Naive thymus-derived CD4-positive, alpha-beta T cell (primary cell): ENCODE measurements around the gene PRG3. TPM values are rescaled to one million over a fixed set of nuclear protein-coding genes. Genes with fewer than 3 reads are reported as not detected.

Source experiments
- ATAC-seq: fragments of 150-1000 bp; cut with Tn5 transposase; 2 replicates; pipeline ENCODE4 v1.10.0; 2021; ENCODE audit warnings: mild to moderate bottlenecking, moderate library complexity
- CTCF ChIA-PET: fragments of 350-600 bp; sonication (Branson Sonifier 250); formaldehyde crosslinking; loops from one replicate; lab custom pipeline; 2021; ENCODE audit warnings: antibody characterized with exemption; lab: Charles Lee
- POLR2A ChIA-PET: fragments of 350-600 bp; sonication (Branson Sonifier 250); formaldehyde crosslinking; loops from one replicate; lab custom pipeline; 2021; ENCODE audit warnings: antibody characterized with exemption, inconsistent platforms; lab: Charles Lee
- DNase-seq, 9 donors: peaks; one replicate each; pipeline versions ENCODE4 v3.0.0 to v3.0.0-alpha.2; 2020 to 2022; ENCODE audit warnings: mixed read lengths in 1 of 9
- H3K27ac ChIP-seq: one replicate; pipeline ENCODE4 v1.7.0; 2013; ENCODE audit warnings: mild to moderate bottlenecking, low read depth, low read length, moderate library complexity
- H3K27me3 ChIP-seq, 2 donors: one replicate each; pipeline ENCODE4 v1.7.0; 2013; ENCODE audit warnings: low read length in 2 of 2, mild to moderate bottlenecking in 2 of 2, moderate library complexity in 2 of 2; ENCODE audit not compliant: control insufficient read depth in 2 of 2, insufficient read depth in 2 of 2
- H3K36me3 ChIP-seq, 3 experiments: 1 replicate in 2 of 3; 2 replicates in 1 of 3; pipeline ENCODE4 v1.7.0; 2013; ENCODE audit warnings: low read length in 3 of 3, mild to moderate bottlenecking in 3 of 3, moderate library complexity in 1 of 3; ENCODE audit not compliant: insufficient read depth in 3 of 3, control insufficient read depth in 2 of 3
- H3K4me1 ChIP-seq, 2 donors: one replicate each; pipeline ENCODE4 v1.7.0; 2013; ENCODE audit warnings: low read length in 2 of 2, mild to moderate bottlenecking in 2 of 2, moderate library complexity in 1 of 2; ENCODE audit not compliant: control insufficient read depth in 2 of 2, insufficient read depth in 2 of 2
- H3K4me3 ChIP-seq: 2 replicates; pipeline ENCODE4 v1.7.0; 2013; ENCODE audit warnings: mild to moderate bottlenecking, low read length
- H3K9me3 ChIP-seq, 3 experiments: 1 replicate in 2 of 3; 2 replicates in 1 of 3; pipeline ENCODE4 v1.7.0; 2013; ENCODE audit warnings: low read length in 3 of 3; ENCODE audit not compliant: control insufficient read depth in 2 of 3
- H3K27ac Mint-ChIP-seq, 9 donors: one replicate each; pipeline ENCODE4 v1.8.0; 2020 to 2022; ENCODE audit warnings: mixed read lengths in 9 of 9, mild to moderate bottlenecking in 8 of 9, moderate library complexity in 5 of 9, inconsistent platforms in 2 of 9
- H3K27me3 Mint-ChIP-seq, 5 donors: one replicate each; pipeline ENCODE4 v1.8.0; 2021 to 2022; ENCODE audit warnings: mixed read lengths in 5 of 5, mild to moderate bottlenecking in 1 of 5
- H3K36me3 Mint-ChIP-seq, 5 donors: one replicate each; pipeline ENCODE4 v1.8.0; 2020 to 2022; ENCODE audit warnings: mixed read lengths in 5 of 5, mild to moderate bottlenecking in 3 of 5, inconsistent platforms in 1 of 5
- H3K4me1 Mint-ChIP-seq, 7 donors: one replicate each; pipeline ENCODE4 v1.8.0; 2020 to 2022; ENCODE audit warnings: mixed read lengths in 7 of 7, mild to moderate bottlenecking in 3 of 7, inconsistent platforms in 1 of 7
- H3K4me3 Mint-ChIP-seq, 10 donors: one replicate each; pipeline ENCODE4 v1.8.0; 2020 to 2022; ENCODE audit warnings: mild to moderate bottlenecking in 10 of 10, mixed read lengths in 10 of 10, moderate library complexity in 6 of 10, inconsistent platforms in 2 of 10
- H3K9me3 Mint-ChIP-seq, 11 donors: one replicate each; pipeline ENCODE4 v1.8.0; 2020 to 2022; ENCODE audit warnings: mixed read lengths in 11 of 11, mild to moderate bottlenecking in 4 of 11, inconsistent platforms in 1 of 11, moderate library complexity in 1 of 11
- intact Hi-C, 2 donors: fragments of 100-400 bp; cut with micrococcal nuclease; formaldehyde crosslinking; loops; one replicate each; pipeline ENCODE4 v1.15.1; 2023
- polyA plus RNA-seq, 2 donors: library from polyadenylated mRNA; unstranded; fragments of 300-500 nt; fragmentation: Illumina TruSeq; gene quantifications; one replicate each; pipeline ENCODE4 v1.2.3, GENCODE V29; 2021
- total RNA-seq, 6 experiments: library from RNA in 5 of 6; stranded (reverse) in 5 of 6; gene quantifications; 1 replicate in 5 of 6; 2 replicates in 1 of 6; pipeline ENCODE4 v1.2.3 and lab custom pipeline; 2021 to 2026

PRG3 gene
- total and polyA plus RNA-seq, 7 experiments from 2014 or later: not detected

GRCh38 chr11:57426439-57426928 is 45.5 kb upstream of the PRG3 start:
- ChIA-PET POLR2A (interaction anchor here (0.6 to 1.4 kb wide), 4 partner anchors 10 to 96 kb away, joined by 3 to 5 read pairs (median 3); no protein-coding TSS in a partner anchor), CTCF (interaction anchor here (4.0 kb wide), 1 partner anchor 31 kb away, joined by 17 read pairs; no protein-coding TSS in a partner anchor)
- Histone ChIP-seq H3K27ac (peak overlapping the region; percentile 62), H3K27me3 (no peaks in the 10 kb centered on the region), H3K4me3 (peak overlapping the region; percentile 56), H3K4me1 (peaks cover 24 to 42% of the 10 kb centered on the region in 2 donors), H3K36me3 (peaks cover 0 to 5% (median 0%) of the 10 kb centered on the region in 3 experiments), H3K9me3 (no peaks in the 10 kb centered on the region)
- no peaks in the 10 kb centered on the region for H3K9me3 Mint-ChIP-seq
- peak overlapping the region; percentile 52 to 93 (median 79) for H3K27ac Mint-ChIP-seq
- peaks cover 0 to 24% (median 0%) of the 10 kb centered on the region in 5 donors for H3K27me3 Mint-ChIP-seq
- H3K36me3 Mint-ChIP-seq: peaks cover 0 to 23% (median 13%) of the 10 kb centered on the region in 5 donors
- ATAC-seq: no peak
- DNase-seq: peak in 1 of 9 donors; percentile 4
- intact Hi-C loops: loop anchor here (2.0 to 10.0 kb wide), 6 partner anchors 32 to 1148 kb away; partner anchors contain the start of genes CLP1 (in 1 of the 2), LPXN (in 1 of the 2), P2RX3 (in 1 of the 2) and SSRP1 (in 1 of the 2)
- H3K4me3 Mint-ChIP-seq: peak overlapping the region; percentile 83 to 92 (median 89)
- peaks cover 40 to 56% (median 50%) of the 10 kb centered on the region in 7 donors for H3K4me1 Mint-ChIP-seq

- H3K4me3 Mint-ChIP-seq: peak overlapping the region; percentile 83 to 92 (median 89)
- H3K27me3 ChIP-seq: no peaks in the 10 kb centered on the region
- no peaks in the 10 kb centered on the region for H3K9me3 Mint-ChIP-seq
- H3K9me3 ChIP-seq: no peaks in the 10 kb centered on the region
- H3K4me1 Mint-ChIP-seq: peaks cover 40 to 56% (median 50%) of the 10 kb centered on the region in 7 donors
- intact Hi-C loops: loop anchor here (1.0 to 10.0 kb wide), 11 partner anchors 31 to 1153 kb away; partner anchors contain the start of genes ZFP91 (in 2 of the 2), CLP1 (in 1 of the 2), LPXN (in 1 of the 2) and MED19 (in 1 of the 2)
- peaks cover 24 to 45% of the 10 kb centered on the region in 2 donors for H3K4me1 ChIP-seq
- peaks cover 0 to 5% (median 0%) of the 10 kb centered on the region in 3 experiments for H3K36me3 ChIP-seq
- ChIA-PET CTCF (interaction anchor here (4.0 kb wide), 1 partner anchor 32 kb away, joined by 17 read pairs; no protein-coding TSS in a partner anchor), POLR2A (interaction anchor here (0.6 to 1.4 kb wide), 6 partner anchors 11 to 95 kb away, joined by 3 to 5 read pairs (median 4); partner anchors contain the start of gene SLC43A1)
- peak overlapping the region; percentile 52 for H3K27ac ChIP-seq
- peak overlapping the region; percentile 79 to 93 (median 91) for H3K27ac Mint-ChIP-seq
- H3K27me3 Mint-ChIP-seq: peaks cover 0 to 24% (median 0%) of the 10 kb centered on the region in 5 donors
- ATAC-seq: no peak
- H3K36me3 Mint-ChIP-seq: peaks cover 0 to 23% (median 13%) of the 10 kb centered on the region in 5 donors
- peak overlapping the region; percentile 56 for H3K4me3 ChIP-seq
- no peak for DNase-seq
Observed at GRCh38 chr11:57425565-57426438, 44.9 kb upstream of the PRG3 start.

GRCh38 chr11:57424792-57425564 is 44.0 kb upstream of the PRG3 start:
- no peaks in the 10 kb centered on the region for H3K27me3 ChIP-seq
- DNase-seq (peak; percentile 25 to 83 (median 62)), ATAC-seq (peak; percentile 90)
- H3K9me3 ChIP-seq: no peaks in the 10 kb centered on the region
- Mint-ChIP-seq H3K27ac (peak overlapping the region; percentile 84 to 93 (median 91)), H3K9me3 (no peaks in the 10 kb centered on the region), H3K36me3 (peaks cover 0 to 27% (median 20%) of the 10 kb centered on the region in 5 donors), H3K4me1 (peaks cover 40 to 56% (median 50%) of the 10 kb centered on the region in 7 donors), H3K27me3 (peaks cover 0 to 24% (median 0%) of the 10 kb centered on the region in 5 donors), H3K4me3 (peak overlapping the region; percentile 83 to 92 (median 89))
- peaks cover 24 to 45% of the 10 kb centered on the region in 2 donors for H3K4me1 ChIP-seq
- intact Hi-C loops: loop anchor here (1.0 to 10.0 kb wide), 11 partner anchors 32 to 1154 kb away; partner anchors contain the start of genes ZFP91 (in 2 of the 2), CLP1 (in 1 of the 2), LPXN (in 1 of the 2) and MED19 (in 1 of the 2)
- H3K36me3 ChIP-seq: peaks cover 0 to 5% (median 0%) of the 10 kb centered on the region in 3 experiments
- POLR2A ChIA-PET: interaction anchor here (1.2 to 1.4 kb wide), 3 partner anchors 44 to 90 kb away, joined by 3 to 4 read pairs (median 4); partner anchors contain the start of gene SLC43A1
- H3K4me3 ChIP-seq: peak overlapping the region; percentile 56
- peak overlapping the region; percentile 52 for H3K27ac ChIP-seq
- CTCF ChIA-PET: interaction anchor here (1.3 to 4.0 kb wide), 2 partner anchors 32 to 33 kb away, joined by 7 to 17 read pairs; no protein-coding TSS in a partner anchor

GRCh38 chr11:57424137-57424791 is 43.3 kb upstream of the PRG3 start:
- intact Hi-C loops: loop anchor here (1.0 to 10.0 kb wide), 3 partner anchors 79 to 1155 kb away; partner anchors contain the start of genes ZFP91 (in 2 of the 2) and LPXN (in 1 of the 2)
- peak overlapping the region; percentile 52 for H3K27ac ChIP-seq
- peaks cover 40 to 56% (median 50%) of the 10 kb centered on the region in 7 donors for H3K4me1 Mint-ChIP-seq
- peak overlapping the region; percentile 21 to 92 (median 88) for H3K4me3 Mint-ChIP-seq
- peak overlapping the region; percentile 56 for H3K4me3 ChIP-seq
- peaks cover 0 to 18% (median 0%) of the 10 kb centered on the region in 5 donors for H3K27me3 Mint-ChIP-seq
- H3K27me3 ChIP-seq: no peaks in the 10 kb centered on the region
- no peak for DNase-seq
- no peaks in the 10 kb centered on the region for H3K9me3 Mint-ChIP-seq
- H3K36me3 ChIP-seq: peaks cover 0 to 5% (median 0%) of the 10 kb centered on the region in 3 experiments
- H3K4me1 ChIP-seq: peaks cover 24 to 45% of the 10 kb centered on the region in 2 donors
- peaks cover 0 to 30% (median 21%) of the 10 kb centered on the region in 5 donors for H3K36me3 Mint-ChIP-seq
- no peak for ATAC-seq
- peak overlapping the region; percentile 84 to 93 (median 90) for H3K27ac Mint-ChIP-seq
- POLR2A ChIA-PET: interaction anchor here (1.2 kb wide), 2 partner anchors 72 to 91 kb away, joined by 4 read pairs; partner anchors contain the start of gene SLC43A1
- no peaks in the 10 kb centered on the region for H3K9me3 ChIP-seq
- CTCF ChIA-PET: interaction anchor here (0.9 to 1.3 kb wide), 2 partner anchors 33 to 74 kb away, joined by 5 to 7 read pairs; no protein-coding TSS in a partner anchor

- ChIA-PET CTCF (interaction anchor here (0.6 to 1.4 kb wide), 2 partner anchors 34 to 1090 kb away, joined by 3 to 4 read pairs; no protein-coding TSS in a partner anchor), POLR2A (no interaction called here)
- Mint-ChIP-seq H3K27ac (peak overlapping the region in 7 of 9 donors; percentile 12 to 93 (median 51)), H3K4me1 (peaks cover 38 to 55% (median 52%) of the 10 kb centered on the region in 7 donors), H3K27me3 (peaks cover 0 to 7% (median 0%) of the 10 kb centered on the region in 5 donors), H3K4me3 (peak overlapping the region in 1 of 10 donors; percentile 24), H3K9me3 (peaks cover 0 to under 1% (median 0%) of the 10 kb centered on the region in 11 donors), H3K36me3 (peaks cover 2 to 39% (median 26%) of the 10 kb centered on the region in 5 donors)
- peaks cover 24 to 45% of the 10 kb centered on the region in 2 donors for H3K4me1 ChIP-seq
- H3K27me3 ChIP-seq: no peaks in the 10 kb centered on the region
- ATAC-seq: no peak
- peaks cover 0 to 6% (median 0%) of the 10 kb centered on the region in 3 experiments for H3K36me3 ChIP-seq
- H3K4me3 ChIP-seq: no peak overlapping the region
- no peaks in the 10 kb centered on the region for H3K9me3 ChIP-seq
- intact Hi-C loops: loop anchor here in 1 of 2 donors (10.0 kb wide), 1 partner anchor 1152 kb away; the partner anchor contains the start of genes LPXN and ZFP91
- no peak overlapping the region for H3K27ac ChIP-seq
- DNase-seq: no peak
Observed at GRCh38 chr11:57422669-57423068, 41.7 kb upstream of the PRG3 start.
